ENCODE results near the gene MAFF. TPM values are rescaled to one million over a fixed set of nuclear protein-coding genes. Genes with fewer than 3 reads are reported as not detected.

MAFF gene
- 4.2 and 9.2 TPM in 2 replicates for total RNA-seq (2011; cell fraction: chromatin; rRNA removed; ENCODE audit: low replicate concordance)
- 5.4 and 6.7 TPM in 2 replicates for total RNA-seq (2011; cell fraction: nucleolus; rRNA removed)
- total RNA-seq (2011; cell fraction: nucleoplasm; rRNA removed) = 6.3 and 7.8 TPM in 2 replicates
- total RNA-seq (2014; rRNA removed) (8.0 and 8.9 TPM in 2 replicates), total RNA-seq (2014; rRNA removed; fragmentation: Illumina TruSeq; extraction: Trizol) (4.5 and 5.2 TPM in 2 replicates), total RNA-seq (2015; rRNA removed; fragmentation: Illumina TruSeq; extraction: Trizol) (1.9 and 2.1 TPM in 2 replicates), total RNA-seq (2021) (5.9 and 7.9 TPM in 2 replicates), polyA plus RNA-seq (2011; rRNA removed) (3.3 and 5.4 TPM in 2 replicates), polyA plus RNA-seq (2014; fragmentation: Illumina TruSeq; extraction: Trizol) (5.8 and 6.1 TPM in 2 replicates), polyA plus RNA-seq (2014; fragmentation: Nextera tagmentation; extraction: Ambion mirVana) (under 1 TPM; 0.51 to 0.60 TPM), polyA plus RNA-seq (2014; rRNA removed) (6.9 and 7.0 TPM in 2 replicates), polyA minus RNA-seq (2011; rRNA and poly(A)+ RNA removed) (1.8 and 2.8 TPM in 2 replicates), Bru-seq, nascent RNA (percentile 68 among the genes with signal in this experiment), BruChase-seq, experiment 1, labeled RNA remaining after a 2-hour chase (percentile 59 among the genes with signal in this experiment), BruChase-seq, experiment 2, labeled RNA remaining after a 6-hour chase (percentile 57 among the genes with signal in this experiment)
- polyA plus RNA-seq (2011; cell fraction: cytosol; rRNA removed) = 3.1 and 11.0 TPM in 2 replicates
- polyA plus RNA-seq (2011; cell fraction: nucleus; rRNA removed) = 1.8 and 4.2 TPM in 2 replicates
- 5.4 and 9.4 TPM in 2 replicates for polyA plus RNA-seq (2012)
- 2.8 and 3.2 TPM in 2 replicates for polyA minus RNA-seq (2011; cell fraction: cytosol; rRNA and poly(A)+ RNA removed)
- 2.3 and 2.6 TPM in 2 replicates for polyA minus RNA-seq (2011; cell fraction: nucleus; rRNA and poly(A)+ RNA removed)
- long read RNA-seq, experiment 1, transcript MAFF-201 (3 exons, 2,490 nt) = major isoform, 18 of 23 reads
- long read RNA-seq, experiment 1, partial matches to known transcripts = 0 of 23 reads
- long read RNA-seq, experiment 1, other reads (novel, unspliced or antisense) = 5 of 23 reads
- long read RNA-seq, experiment 2, partial matches to known transcripts = 0 of 7 reads
- long read RNA-seq, experiment 2, other reads (novel, unspliced or antisense) = 3 of 7 reads
- long read RNA-seq, experiment 3, partial matches to known transcripts = 1 of 5 reads
- long read RNA-seq, experiment 3, other reads (novel, unspliced or antisense) = 0 of 5 reads

DNA sequence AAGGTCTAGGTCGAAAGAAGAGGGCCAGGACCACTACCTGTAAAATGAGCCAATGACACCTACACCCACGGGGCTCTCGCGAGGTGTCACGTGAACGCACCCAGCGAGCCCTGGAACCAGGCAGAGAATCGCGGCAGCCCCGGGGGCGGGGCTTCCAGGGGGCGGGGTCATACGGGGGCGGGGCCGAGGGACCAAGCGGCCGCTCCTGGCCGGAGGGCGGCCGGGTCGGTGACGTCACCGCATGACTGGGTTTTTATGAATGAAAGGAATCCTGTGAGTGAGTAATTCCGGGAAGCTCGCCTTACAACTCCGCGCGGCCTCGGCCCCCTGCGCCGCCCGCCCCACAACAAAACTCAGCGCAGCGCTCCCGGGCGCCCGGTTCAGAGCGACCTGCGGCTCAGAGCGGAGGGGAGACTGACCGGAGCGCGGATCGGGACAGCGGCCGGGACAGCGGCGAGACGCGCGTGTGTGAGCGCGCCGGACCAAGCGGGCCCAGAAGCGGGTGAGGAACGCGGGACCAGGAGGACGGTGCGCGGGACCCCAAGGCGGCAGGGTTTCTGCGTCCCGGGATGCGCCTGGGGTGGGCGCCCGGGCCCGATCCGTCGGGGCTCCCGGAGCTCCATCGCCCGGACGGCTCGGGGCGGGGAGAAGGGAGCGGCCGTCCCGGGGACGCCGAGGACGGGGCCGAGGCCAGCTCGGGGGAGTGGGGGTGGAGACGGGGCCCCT lies at the start of gene MAFF:
TSS of gene MAFF (plus strand) at position 284 of the 726 bp plus-strand sequence. CDS start 11,860 bp downstream, outside the sequence.
- H3K9me3 ChIP-seq (replicated peaks; ENCODE audit: control insufficient read depth, insufficient read depth, low read depth, low read length) = no peaks in the 10 kb centered on the region
- H3K4me1 ChIP-seq (replicated peaks in 1 of 2; ENCODE audit: control insufficient read depth in 2 of 2, insufficient read depth in 2 of 2, low read length in 2 of 2) = peaks cover 4 to 22% of the 10 kb centered on the region in 2 experiments; a peak in 3 of 5 replicates
- peak within 1 kb of the TSS; percentile 82 for H3K4me3 ChIP-seq
- peak within 1 kb of the TSS; percentile 96 for H2AFZ ChIP-seq (ENCODE audit: low read depth, low read length)
- 3% methylated on average over 6 of the region's 85 CpGs for WGBS (ENCODE audit: insufficient coverage, low coverage, missing lambda C conversion rate)
- H3K9ac ChIP-seq (ENCODE audit: insufficient read depth in 1 of 2, low read depth in 2 of 2, low read length in 2 of 2) = peak within 1 kb of the TSS; percentile 87 to 94
- peak within 1 kb of the TSS; percentile 95 for H3K27ac ChIP-seq (ENCODE audit: extremely low read depth, low read depth, low read length)
- ATAC-seq = peak; percentile 85
- peaks cover 18% of the 10 kb centered on the region; the same call in 1 of the 2 replicates for H4K20me1 ChIP-seq (replicated peaks; ENCODE audit: control insufficient read depth, insufficient read depth, low read length)
- in situ Hi-C loops (cut with MboI) = no loop called here
- no peaks in the 10 kb centered on the region for H3K27me3 ChIP-seq (ENCODE audit: control insufficient read depth in 2 of 2, insufficient read depth in 2 of 2, low read length in 2 of 2)
- peak within 1 kb of the TSS; percentile 85 for H3K4me2 ChIP-seq (ENCODE audit: insufficient read depth, low read length)
- H3K9me1 ChIP-seq (ENCODE audit: control insufficient read depth, insufficient read depth, low read length) = no peaks in the 10 kb centered on the region
- peak; percentile 89 to 97 (median 93) for DNase-seq (ENCODE audit: extremely low read depth in 1 of 4, low spot score in 3 of 4)
- ChIA-PET POLR2A (interaction anchor here (0.5 to 4.9 kb wide), 19 partner anchors 9 to 268 kb away, joined by 3 to 44 read pairs (median 3); partner anchors contain the start of gene PLA2G6), CTCF (ENCODE audit: low intra/inter-chr PET ratio) (no interaction called here)
- intact Hi-C loops (cut with micrococcal nuclease) = loop anchor here (10.0 kb wide), 1 partner anchor 87 kb away; the partner anchor contains the start of gene BAIAP2L2
- peaks cover 39% of the 10 kb centered on the region for H3K79me2 ChIP-seq (ENCODE audit: control insufficient read depth, insufficient read depth, low read length)
- H3K36me3 ChIP-seq (ENCODE audit: control insufficient read depth, insufficient read depth, low read length) = no peaks in the 10 kb centered on the region
- BruUV-seq (replicated peaks) = TSS peak; percentile 55
- FAIRE-seq = peak; percentile 86
- no peak for TF ChIP-seq ZNF408 (CRISPR knock-in tag; IDR thresholded peaks at IDR 0.05; ENCODE audit: low read depth)
- no peak for TF ChIP-seq PPARD (CRISPR knock-in tag; IDR thresholded peaks at IDR 0.05)
- no peak for TF ChIP-seq FOXK2 (conservative IDR thresholded peaks at IDR 0.05 in 1 of 2, IDR thresholded peaks at IDR 0.05 in 1 of 2; ENCODE audit: low read depth in 2 of 2)
- TF ChIP-seq ELF1 (tag; IDR thresholded peaks at IDR 0.05) = peak; percentile 30; the same call in 1 of the 2 replicates
- TF ChIP-seq PHF20 (IDR thresholded peaks at IDR 0.05; ENCODE audit: partially characterized antibody) = peak; percentile 18
- TF ChIP-seq RB1 (IDR thresholded peaks at IDR 0.05; ENCODE audit: low read depth) = peak; percentile 41; the same call in 1 of the 2 replicates
- TF ChIP-seq THRAP3 (IDR thresholded peaks at IDR 0.05; ENCODE audit: borderline replicate concordance) = no peak
- no peak for TF ChIP-seq ETV6 (IDR thresholded peaks at IDR 0.05; ENCODE audit: borderline replicate concordance in 1 of 2, low read depth in 2 of 2, low read length in 1 of 2)
- TF ChIP-seq ETV6 (CRISPR knock-in tag; IDR thresholded peaks at IDR 0.05; ENCODE audit: borderline replicate concordance) = no peak
- TF ChIP-seq HCFC1 (IDR thresholded peaks at IDR 0.05; ENCODE audit: low read depth, low read length) = no peak
- no peak for TF ChIP-seq KAT8 (IDR thresholded peaks at IDR 0.05; ENCODE audit: low read depth)
- TF ChIP-seq NR2C2 (CRISPR knock-in tag; IDR thresholded peaks at IDR 0.05) = no peak
- no peak; the same call in 1 of the 2 replicates for TF ChIP-seq NR2C2 (tag; IDR thresholded peaks at IDR 0.05)
- no peak for TF ChIP-seq ZNF431 (CRISPR knock-in tag; IDR thresholded peaks at IDR 0.05)
